WERI-Rb-1 (cell line): ENCODE results near the gene ATXN1.

Experiments used
- DNase-seq: peaks from one replicate; pipeline ENCODE4 v3.0.0-alpha.2; 2020
- H3K27ac ChIP-seq: fragments of 250-450 bp; sonication (Bioruptor Pico); 2 replicates; pipeline ENCODE4 v1.5.1; 2020; ENCODE audit warnings: mild to moderate bottlenecking, moderate library complexity
- H3K27me3 ChIP-seq: fragments of 250-450 bp; sonication (Bioruptor Pico); 2 replicates; pipeline ENCODE4 v1.5.1; 2021; ENCODE audit warnings: mild to moderate bottlenecking, low read depth, moderate library complexity; ENCODE audit not compliant: insufficient read depth, severe bottlenecking
- H3K36me3 ChIP-seq: fragments of 250-450 bp; sonication (Bioruptor Pico); 2 replicates; pipeline ENCODE4 v1.5.1; 2020; ENCODE audit warnings: mild to moderate bottlenecking, moderate library complexity
- H3K4me3 ChIP-seq: 2 replicates; pipeline ENCODE4 v1.5.1; 2011; ENCODE audit warnings: low read depth, mild to moderate bottlenecking, control low read depth, low read length
- H3K9me3 ChIP-seq: fragments of 250-450 bp; sonication (Bioruptor Pico); 2 replicates; pipeline ENCODE4 v1.5.1; 2021; ENCODE audit warnings: mild to moderate bottlenecking, moderate library complexity; ENCODE audit not compliant: severe bottlenecking
- CTCF ChIP-seq: IDR thresholded peaks from 2 replicates; pipeline ENCODE4 v1.5.1; 2011; ENCODE audit warnings: low read depth, mild to moderate bottlenecking, control low read depth, inconsistent platforms, low read length

Gene ATXN1

DNA sequence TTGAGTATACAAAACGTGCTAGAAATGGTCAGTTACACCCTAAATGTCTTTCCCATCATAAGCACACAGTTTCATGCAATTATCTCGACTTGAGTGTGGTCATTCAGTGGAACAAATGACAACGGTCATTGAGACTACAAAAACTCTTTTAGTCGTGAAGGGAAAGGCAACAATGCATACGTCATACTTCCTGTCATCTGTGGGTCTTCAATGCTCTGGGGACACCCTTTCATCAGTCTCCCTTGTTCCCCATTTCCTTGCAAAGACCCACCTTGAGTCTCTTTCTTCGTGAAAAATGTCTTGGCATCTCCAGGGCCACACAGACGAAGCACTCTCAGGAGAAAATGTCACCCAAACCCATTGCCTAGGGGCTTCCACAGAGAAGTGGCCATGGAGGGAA, 284.4 kb downstream of the ATXN1 start:
- H3K36me3 ChIP-seq, result no peaks in the 10 kb centered on the region
- DNase-seq, result no peak
- no peak overlapping the region for H3K27ac ChIP-seq
- H3K4me3 ChIP-seq, result no peak overlapping the region
- H3K9me3 ChIP-seq, result peaks cover 3% of the 10 kb centered on the region
- TF ChIP-seq CTCF, result no peak
- H3K27me3 ChIP-seq, result no peaks in the 10 kb centered on the region

DNA sequence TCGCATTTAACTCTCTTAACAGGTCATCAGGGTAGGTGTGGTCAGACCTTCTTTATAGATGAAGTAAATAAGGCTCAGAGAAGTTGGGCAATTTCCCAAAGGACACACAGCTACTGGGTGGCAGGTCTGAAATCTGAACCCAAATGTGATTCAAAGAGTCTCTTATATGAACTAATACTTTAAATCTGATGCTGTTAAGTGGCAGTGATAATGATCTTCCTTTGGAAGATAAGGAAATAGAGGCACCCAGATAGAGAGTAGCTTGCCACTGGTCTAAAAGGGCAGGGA, 285.8 kb downstream of the ATXN1 start:
- no peak for DNase-seq
- Histone ChIP-seq H3K27ac (no peak overlapping the region), H3K9me3 (peaks cover 3% of the 10 kb centered on the region), H3K4me3 (no peak overlapping the region), H3K36me3 (no peaks in the 10 kb centered on the region), H3K27me3 (no peaks in the 10 kb centered on the region)
- TF ChIP-seq CTCF, result no peak

DNA sequence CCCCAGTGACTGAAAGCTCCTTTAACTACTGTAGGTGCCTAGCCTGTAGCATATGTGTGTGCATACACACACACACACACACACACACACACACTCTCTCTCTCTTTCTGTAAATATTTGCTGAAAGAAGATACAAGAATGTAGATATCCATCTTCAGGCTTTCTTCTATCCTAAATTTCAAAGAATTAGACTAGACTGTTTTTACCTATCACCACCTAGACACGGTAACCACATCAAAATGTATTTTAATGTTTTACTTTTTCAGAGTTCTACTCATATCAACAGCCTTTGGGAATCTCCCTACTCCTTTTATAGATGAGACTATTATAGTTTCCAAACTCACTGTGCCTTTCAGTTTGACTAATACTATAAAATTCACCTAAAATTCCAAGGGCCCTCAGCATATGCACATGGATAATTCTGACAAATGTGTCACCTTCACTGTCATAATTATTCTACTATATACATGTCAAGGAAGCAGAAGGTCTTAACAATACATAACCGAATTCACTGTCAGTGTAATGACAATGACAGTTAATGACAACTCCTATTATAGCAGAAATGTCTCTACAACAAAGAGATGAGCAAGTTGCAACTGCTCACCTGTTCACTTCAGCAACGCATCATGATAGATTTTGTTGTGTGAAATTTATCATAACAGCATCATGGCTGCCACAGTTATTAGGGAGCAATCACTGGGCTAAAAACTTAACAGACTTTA, 286.3 kb downstream of the ATXN1 start:
- TF ChIP-seq CTCF, result no peak
- DNase-seq, result no peak
- no peak overlapping the region for H3K27ac ChIP-seq
- H3K27me3 ChIP-seq, result no peaks in the 10 kb centered on the region
- no peak overlapping the region for H3K4me3 ChIP-seq
- H3K36me3 ChIP-seq, result no peaks in the 10 kb centered on the region
- H3K9me3 ChIP-seq, result peaks cover 3% of the 10 kb centered on the region

- TF ChIP-seq CTCF, result no peak
- H3K27ac ChIP-seq, result no peak overlapping the region
- no peaks in the 10 kb centered on the region for H3K27me3 ChIP-seq
- peaks cover 3% of the 10 kb centered on the region for H3K9me3 ChIP-seq
- no peak overlapping the region for H3K4me3 ChIP-seq
- no peaks in the 10 kb centered on the region for H3K36me3 ChIP-seq
- no peak for DNase-seq
Measured at GRCh38 chr6:16473908-16474771, 287.1 kb downstream of the ATXN1 start.

DNA sequence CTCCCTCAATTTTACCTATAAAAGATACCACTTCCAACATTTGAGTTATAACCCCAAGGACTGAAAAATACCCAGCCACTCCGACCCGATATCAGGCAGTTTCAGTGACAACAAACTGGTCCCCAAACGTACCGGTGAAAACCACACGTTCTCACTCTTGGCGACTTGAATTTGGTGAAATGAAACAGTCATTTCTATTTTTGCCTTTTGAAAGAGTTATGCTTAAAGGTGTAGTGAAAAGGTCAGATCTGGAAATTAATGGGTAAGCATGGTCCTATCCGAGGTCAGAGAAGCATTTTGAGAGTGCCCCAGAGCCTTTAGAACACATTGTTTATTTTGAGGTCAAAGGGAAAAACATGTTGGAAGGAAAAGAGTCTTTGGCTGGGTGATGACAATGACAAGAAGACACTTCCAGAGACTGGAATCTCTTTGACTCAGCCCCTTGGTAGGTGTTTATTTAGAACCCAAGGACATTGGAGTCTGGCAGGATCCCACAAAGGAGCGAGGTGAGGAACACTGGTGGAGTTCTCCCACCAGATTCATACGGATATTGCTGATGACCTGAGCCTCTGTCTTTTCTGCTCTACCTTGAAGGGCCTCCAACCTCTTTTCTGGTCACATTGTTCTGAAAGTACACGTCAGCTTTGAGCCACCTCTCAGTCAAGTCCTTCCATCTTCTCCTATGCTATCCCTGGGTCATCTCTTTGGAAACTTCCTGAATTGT, 287.9 kb downstream of the ATXN1 start:
- peaks cover 3% of the 10 kb centered on the region for H3K9me3 ChIP-seq
- no peak overlapping the region for H3K27ac ChIP-seq
- H3K4me3 ChIP-seq, result no peak overlapping the region
- DNase-seq, result no peak
- H3K27me3 ChIP-seq, result no peaks in the 10 kb centered on the region
- no peaks in the 10 kb centered on the region for H3K36me3 ChIP-seq
- TF ChIP-seq CTCF, result no peak
